ENCODE measurements around the gene RER1. TPM values are rescaled to one million over a fixed set of nuclear protein-coding genes. Genes with fewer than 3 reads are reported as not detected.

Gene RER1
- total RNA-seq, 1 donor from 2014 or later: 147 TPM

DNA sequence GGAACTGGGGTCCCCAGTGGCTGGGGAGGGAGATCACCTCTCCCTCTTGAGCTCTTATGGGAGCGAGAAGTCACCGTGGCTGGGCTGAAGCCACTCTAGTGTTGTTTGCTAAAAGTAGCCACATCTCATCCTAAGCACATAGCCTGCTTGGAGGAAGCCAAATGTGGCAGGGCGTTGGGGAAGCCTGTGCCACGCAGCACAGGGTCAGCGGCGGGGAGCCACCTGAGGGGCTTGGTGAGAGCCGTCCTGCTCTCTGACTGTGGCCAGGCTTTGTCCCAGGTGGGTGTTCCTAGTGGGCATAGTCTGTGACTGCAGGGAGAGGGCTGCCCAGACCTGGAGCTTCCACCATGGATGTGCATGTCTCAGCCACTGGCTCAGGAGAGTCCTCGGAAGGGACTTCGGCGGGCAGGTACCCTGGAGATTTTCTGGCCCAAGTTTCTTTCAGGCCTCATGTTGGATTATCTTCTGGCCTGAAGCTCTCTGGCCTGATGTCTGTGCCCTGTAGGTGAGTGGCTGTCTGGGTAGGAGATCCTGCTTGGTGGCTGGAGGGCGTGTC lies 39.2 kb upstream of the RER1 start:
- TF ChIP-seq, protein P1, sequence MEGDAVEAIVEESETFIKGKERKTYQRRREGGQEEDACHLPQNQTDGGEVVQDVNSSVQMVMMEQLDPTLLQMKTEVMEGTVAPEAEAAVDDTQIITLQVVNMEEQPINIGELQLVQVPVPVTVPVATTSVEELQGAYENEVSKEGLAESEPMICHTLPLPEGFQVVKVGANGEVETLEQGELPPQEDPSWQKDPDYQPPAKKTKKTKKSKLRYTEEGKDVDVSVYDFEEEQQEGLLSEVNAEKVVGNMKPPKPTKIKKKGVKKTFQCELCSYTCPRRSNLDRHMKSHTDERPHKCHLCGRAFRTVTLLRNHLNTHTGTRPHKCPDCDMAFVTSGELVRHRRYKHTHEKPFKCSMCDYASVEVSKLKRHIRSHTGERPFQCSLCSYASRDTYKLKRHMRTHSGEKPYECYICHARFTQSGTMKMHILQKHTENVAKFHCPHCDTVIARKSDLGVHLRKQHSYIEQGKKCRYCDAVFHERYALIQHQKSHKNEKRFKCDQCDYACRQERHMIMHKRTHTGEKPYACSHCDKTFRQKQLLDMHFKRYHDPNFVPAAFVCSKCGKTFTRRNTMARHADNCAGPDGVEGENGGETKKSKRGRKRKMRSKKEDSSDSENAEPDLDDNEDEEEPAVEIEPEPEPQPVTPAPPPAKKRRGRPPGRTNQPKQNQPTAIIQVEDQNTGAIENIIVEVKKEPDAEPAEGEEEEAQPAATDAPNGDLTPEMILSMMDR (IDR thresholded peaks at IDR 0.05): no peak
- H3K4me1 Mint-ChIP-seq (ENCODE audit: unreplicated experiment): peaks cover 6% of the 10 kb centered on the region
- DNase-seq (ENCODE audit: extremely low spot score, unreplicated experiment): no peak

DNA sequence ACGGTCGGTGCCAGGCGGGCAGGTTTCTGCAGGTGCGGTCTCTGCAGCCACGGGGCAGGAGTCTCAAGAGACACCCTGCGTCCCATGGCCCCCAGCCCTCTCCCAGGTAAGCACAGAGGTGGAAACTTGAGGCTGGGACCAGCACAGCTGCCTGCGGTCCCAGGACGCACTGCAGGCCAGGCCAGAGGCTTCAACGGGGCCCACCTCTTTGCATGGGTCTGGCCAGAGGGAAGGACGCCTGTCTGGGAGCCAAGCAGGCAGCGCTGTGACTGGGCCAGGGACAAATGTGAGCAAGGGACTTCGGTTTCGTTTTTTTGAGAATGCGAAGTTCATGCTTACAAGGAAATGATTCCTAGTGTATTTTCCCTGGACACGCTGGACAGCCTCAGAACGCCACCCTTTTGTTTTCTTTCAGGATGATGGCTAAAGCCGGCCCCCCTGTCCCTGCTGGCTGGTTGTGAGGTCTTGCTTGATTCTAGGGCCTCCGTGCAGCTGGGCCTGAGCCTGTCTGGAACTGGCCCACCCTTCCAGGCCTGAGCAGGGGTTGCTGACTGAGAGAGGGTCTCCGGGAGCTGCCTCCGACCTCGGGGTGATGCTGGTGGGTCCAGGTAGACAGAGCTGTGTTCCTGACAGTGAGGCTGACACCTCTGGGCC lies 38.6 kb upstream of the RER1 start:
- Mint-ChIP-seq H3K27me3 (ENCODE audit: unreplicated experiment) (no peaks in the 10 kb centered on the region), H3K4me3 (ENCODE audit: unreplicated experiment) (no peak overlapping the region), H3K27ac (ENCODE audit: unreplicated experiment) (no peak overlapping the region), H3K4me1 (ENCODE audit: unreplicated experiment) (peaks cover 6% of the 10 kb centered on the region), H3K9me3 (ENCODE audit: unreplicated experiment) (no peaks in the 10 kb centered on the region), H3K36me3 (ENCODE audit: unreplicated experiment) (no peaks in the 10 kb centered on the region)
- no peak for DNase-seq (ENCODE audit: extremely low spot score, unreplicated experiment)
- TF ChIP-seq, protein P1 (IDR thresholded peaks at IDR 0.05): no peak

More for the DNA sequence above, 39.2 kb upstream of the RER1 start:
- Mint-ChIP-seq H3K27ac (ENCODE audit: unreplicated experiment) (no peak overlapping the region), H3K4me3 (ENCODE audit: unreplicated experiment) (no peak overlapping the region), H3K36me3 (ENCODE audit: unreplicated experiment) (no peaks in the 10 kb centered on the region), H3K27me3 (ENCODE audit: unreplicated experiment) (no peaks in the 10 kb centered on the region), H3K9me3 (ENCODE audit: unreplicated experiment) (no peaks in the 10 kb centered on the region)

DNA sequence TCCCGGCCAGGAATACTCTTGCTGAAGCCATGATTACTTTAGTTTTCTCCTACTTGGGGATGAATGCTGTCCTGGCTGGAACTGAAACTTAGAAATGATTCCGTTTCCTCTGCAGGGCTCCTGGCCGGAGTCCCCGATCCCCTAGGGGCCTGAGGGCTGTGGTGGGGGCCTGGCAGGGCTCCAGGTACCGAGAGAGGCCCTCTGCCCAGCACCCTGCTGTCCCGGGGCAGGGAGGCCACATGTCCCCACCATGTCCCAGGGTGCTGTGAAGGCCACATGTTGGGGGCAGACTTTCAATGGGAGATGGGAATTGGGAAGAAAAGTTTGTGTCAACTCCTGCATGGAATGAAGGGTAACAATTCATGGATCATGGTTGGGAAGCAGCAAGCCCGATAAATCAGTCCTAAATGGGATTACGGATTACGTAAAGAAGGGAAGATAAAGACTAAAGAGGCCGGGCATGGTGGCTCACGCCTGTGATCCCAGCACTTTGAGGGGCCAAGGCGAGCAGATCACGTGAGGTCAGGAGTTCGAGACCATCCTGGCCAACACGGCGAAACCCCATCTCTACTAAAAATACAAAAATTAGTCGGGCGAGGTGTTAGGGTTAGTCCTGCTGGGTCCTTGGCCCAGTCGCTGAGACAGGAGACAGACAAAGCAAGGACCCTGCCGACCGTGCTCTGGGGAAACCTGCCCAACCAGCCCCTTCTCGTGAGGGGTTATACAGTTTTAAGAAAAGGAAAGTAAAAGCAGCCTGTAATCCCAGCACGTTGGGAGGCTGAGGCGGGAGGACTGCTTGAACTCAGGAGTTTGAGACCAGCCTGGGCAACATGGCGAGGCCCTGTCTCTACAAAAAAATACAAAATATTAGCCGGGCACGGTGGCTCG lies 37.8 kb upstream of the RER1 start:
- no peaks in the 10 kb centered on the region for H3K36me3 Mint-ChIP-seq (ENCODE audit: unreplicated experiment)
- H3K4me1 Mint-ChIP-seq (ENCODE audit: unreplicated experiment): peaks cover 6% of the 10 kb centered on the region
- H3K27ac Mint-ChIP-seq (ENCODE audit: unreplicated experiment): no peak overlapping the region
- no peaks in the 10 kb centered on the region for H3K9me3 Mint-ChIP-seq (ENCODE audit: unreplicated experiment)
- no peaks in the 10 kb centered on the region for H3K27me3 Mint-ChIP-seq (ENCODE audit: unreplicated experiment)
- TF ChIP-seq, protein P1 (IDR thresholded peaks at IDR 0.05): no peak
- no peak for DNase-seq (ENCODE audit: extremely low spot score, unreplicated experiment)
- H3K4me3 Mint-ChIP-seq (ENCODE audit: unreplicated experiment): no peak overlapping the region

DNA sequence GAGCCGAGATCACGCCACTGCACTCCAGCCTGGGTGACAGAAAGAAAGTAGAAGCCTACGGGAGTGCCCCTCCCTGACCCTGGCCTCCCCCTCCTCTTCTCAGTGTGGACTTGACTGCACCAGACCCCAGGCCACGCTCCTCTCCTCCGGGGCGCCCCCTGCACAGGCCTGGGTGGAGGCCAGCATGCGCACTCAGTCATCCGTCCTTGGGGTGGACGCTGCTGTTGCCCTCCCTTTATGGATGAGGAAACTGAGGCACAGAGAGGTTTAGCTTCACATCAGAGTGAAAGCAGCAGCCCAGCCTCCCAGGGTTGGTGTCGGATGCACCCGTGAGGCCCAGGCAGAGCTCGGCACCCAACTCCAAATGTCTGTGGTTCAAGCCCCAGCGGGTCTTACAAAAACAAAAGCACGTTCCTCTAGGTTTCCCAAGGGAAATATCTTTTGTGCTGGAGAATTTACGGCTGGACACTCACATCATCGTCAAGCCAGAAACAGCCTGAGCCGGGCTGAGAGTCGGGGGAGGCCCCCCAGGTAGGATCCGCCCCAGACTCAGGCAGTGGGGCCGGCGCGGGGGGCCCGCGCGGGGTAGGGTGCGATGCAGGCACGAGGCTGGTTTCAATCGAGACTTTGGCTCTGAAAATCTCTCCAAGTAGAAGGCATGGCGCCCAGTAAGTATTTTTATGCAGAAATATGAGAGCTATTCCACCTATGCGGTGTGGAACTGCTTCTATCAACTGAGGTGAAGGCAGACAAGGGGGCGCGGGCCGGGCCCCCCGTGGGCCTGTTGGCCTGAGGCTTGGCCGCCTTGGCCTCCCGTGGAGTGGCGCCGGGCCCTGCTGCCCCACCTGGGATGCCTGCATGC lies 36.9 kb upstream of the RER1 start:
- H3K36me3 Mint-ChIP-seq (ENCODE audit: unreplicated experiment): no peaks in the 10 kb centered on the region

More for the DNA sequence above, 36.9 kb upstream of the RER1 start:
- H3K4me3 Mint-ChIP-seq (ENCODE audit: unreplicated experiment): no peak overlapping the region
- no peaks in the 10 kb centered on the region for H3K27me3 Mint-ChIP-seq (ENCODE audit: unreplicated experiment)
- no peak for DNase-seq (ENCODE audit: extremely low spot score, unreplicated experiment)
- H3K4me1 Mint-ChIP-seq (ENCODE audit: unreplicated experiment): peaks cover 6% of the 10 kb centered on the region
- H3K27ac Mint-ChIP-seq (ENCODE audit: unreplicated experiment): no peak overlapping the region
- no peaks in the 10 kb centered on the region for H3K9me3 Mint-ChIP-seq (ENCODE audit: unreplicated experiment)
- TF ChIP-seq, protein P1 (IDR thresholded peaks at IDR 0.05): no peak

Measured in osteocyte (in vitro differentiated cells).